Activated gamma-delta T cell treated with anti-CD3 and anti-CD28 coated beads, Interleukin-2, amount 50 U/mL, for 16 hours (primary cell): ENCODE data around the gene RALB.
"Not testable (repeated sequence)": the region's sequence is repeated elsewhere in the genome, so short reads cannot be mapped to it uniquely, and the experiment has no call there.

ENCODE experiments used
- DNase-seq: peaks from one replicate; pipeline ENCODE4 v3.0.0-alpha.2; 2020; ENCODE audit warnings: low read depth

The RALB gene

GRCh38 chr2:120315367-120316033, 62.8 kb downstream of the RALB start:
- no peak for DNase-seq

DNA sequence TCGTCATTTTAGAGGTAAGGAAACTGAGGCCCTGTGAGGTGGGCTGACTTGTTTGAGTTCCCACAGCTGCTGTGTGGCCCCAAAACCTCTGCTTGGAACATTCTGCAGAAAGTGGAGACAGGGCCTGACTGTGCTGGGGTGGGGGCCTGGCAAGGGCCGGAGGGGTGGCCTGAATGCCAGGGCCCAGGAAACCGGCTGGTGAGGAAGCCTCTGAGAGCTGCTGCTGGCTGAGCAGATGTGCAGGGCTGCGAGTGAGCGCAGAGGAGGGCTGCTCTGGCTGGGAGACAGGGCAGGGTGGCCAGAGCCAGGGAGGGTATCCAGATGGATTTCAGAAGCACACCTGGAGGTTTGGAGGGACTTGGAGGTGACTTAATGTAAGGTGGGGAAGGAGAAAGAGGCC, 63.4 kb downstream of the RALB start:
- DNase-seq = no peak

- no peak for DNase-seq
Measured at GRCh38 chr2:120316528-120317179, 64.0 kb downstream of the RALB start.

- no peak for DNase-seq
Measured at GRCh38 chr2:120317180-120317533, 64.5 kb downstream of the RALB start.

GRCh38 chr2:120317916-120318315, 65.3 kb downstream of the RALB start:
- DNase-seq = no peak

GRCh38 chr2:120318626-120319025, 66.0 kb downstream of the RALB start:
- no peak for DNase-seq

GRCh38 chr2:120319123-120319522, 66.5 kb downstream of the RALB start:
- DNase-seq = no peak

DNA sequence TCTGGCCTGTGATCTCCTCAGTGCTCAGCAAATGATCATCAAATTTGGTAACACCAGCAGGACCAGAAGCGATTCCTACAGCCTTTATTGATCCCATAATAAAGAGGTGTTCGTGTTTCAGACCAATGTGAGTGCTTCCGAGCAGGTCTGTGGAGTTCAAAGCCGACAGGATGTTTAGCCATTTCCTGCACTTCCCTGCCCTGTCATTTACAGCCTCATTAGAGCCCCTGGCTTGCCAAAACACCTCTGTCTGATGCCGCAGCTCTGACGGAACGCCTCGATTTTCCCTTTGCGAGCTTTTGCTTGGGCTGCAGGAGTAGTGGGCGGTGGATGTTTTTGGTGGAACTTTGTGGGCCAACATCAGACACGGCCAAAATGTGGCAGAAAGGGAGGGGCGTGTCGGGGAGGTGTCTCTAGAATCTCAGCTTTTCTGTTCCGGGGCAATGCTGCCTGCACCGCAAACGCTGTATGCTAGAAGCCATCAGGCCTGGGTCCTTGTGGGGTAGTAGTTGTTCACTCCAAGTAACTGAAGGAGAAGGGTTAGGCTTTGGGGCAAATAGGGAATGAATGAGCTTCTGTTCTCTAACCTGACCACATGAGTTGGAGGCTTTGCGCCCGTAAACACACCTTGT, 67.2 kb downstream of the RALB start:
- DNase-seq = no peak

DNA sequence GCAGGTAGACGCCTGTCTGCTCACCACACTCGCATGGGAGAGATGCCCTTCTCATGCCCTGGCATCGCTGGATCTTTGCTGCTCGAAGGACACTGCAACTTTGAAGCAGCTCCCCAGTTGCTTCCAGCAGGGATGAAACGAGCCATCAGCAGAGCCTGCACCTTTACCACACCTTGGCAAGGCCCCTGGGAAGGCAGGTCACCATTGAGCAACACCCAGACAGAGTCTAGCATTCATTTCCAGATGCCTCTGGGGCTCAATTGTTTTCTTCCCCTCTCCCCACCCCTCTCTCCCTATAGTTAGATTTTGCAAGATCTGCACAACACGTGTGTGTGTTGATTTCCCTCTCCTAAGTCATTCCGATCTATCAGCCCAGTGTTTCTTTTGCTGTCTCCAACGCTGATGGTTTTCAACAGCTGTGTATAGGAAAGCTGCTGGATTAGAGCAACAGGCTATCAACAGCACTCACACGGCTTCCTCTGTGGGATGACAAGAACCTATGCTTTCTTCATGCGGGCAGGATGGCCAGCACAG, 67.7 kb downstream of the RALB start:
- no peak for DNase-seq

GRCh38 chr2:120320887-120321556, 68.4 kb downstream of the RALB start:
- not testable (repeated sequence) for DNase-seq

- DNase-seq = no peak
Measured at GRCh38 chr2:120321721-120322284, 69.2 kb downstream of the RALB start.

- no peak for DNase-seq
Measured at GRCh38 chr2:120322329-120322728, 69.7 kb downstream of the RALB start.

- DNase-seq = no peak
Measured at GRCh38 chr2:120323214-120323613, 70.6 kb downstream of the RALB start.

- DNase-seq = no peak
Measured at GRCh38 chr2:120323807-120324399, 71.3 kb downstream of the RALB start.

DNA sequence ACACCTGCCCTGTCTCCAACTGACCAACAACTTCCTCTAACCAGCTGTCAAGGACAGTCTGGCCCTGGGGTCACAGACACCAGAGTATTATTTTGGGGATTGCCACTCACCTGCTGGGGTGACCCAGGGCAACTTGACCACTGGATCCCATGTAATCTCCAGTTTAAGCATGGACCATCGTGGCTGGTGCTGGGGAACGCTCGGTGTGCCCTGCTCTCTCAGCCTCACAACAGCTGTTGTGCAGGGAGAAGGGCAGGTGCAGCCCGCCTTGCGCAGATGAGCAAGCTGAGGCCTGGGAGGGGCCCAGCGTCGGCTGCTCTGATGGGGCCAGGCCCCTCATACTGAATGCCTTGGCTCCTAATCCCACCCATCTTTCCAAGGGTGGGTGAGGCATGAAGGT, 72.3 kb downstream of the RALB start:
- DNase-seq = no peak

- DNase-seq = no peak
Measured at GRCh38 chr2:120326066-120326465, 73.4 kb downstream of the RALB start.

GRCh38 chr2:120330946-120331822, 78.5 kb downstream of the RALB start:
- DNase-seq = no peak

DNA sequence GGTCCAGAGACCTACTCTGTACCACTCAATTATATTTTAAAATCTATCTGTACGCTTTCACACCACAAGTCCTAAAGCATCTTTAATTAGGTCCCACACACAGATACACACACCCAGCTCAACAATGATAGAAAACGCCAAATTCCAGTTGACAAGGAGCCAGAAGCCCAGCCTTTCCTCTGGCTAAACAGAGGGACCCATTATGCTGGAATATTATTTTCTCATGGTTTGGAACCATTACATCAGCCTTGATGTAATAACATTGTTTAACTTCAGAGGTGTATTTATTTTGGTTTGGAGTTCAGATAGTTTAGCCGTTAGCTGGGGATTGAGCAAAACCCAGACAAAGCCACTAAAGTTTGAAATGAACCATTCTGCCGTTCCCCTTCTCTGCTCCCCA, 79.3 kb downstream of the RALB start:
- no peak for DNase-seq

GRCh38 chr2:120332384-120332783, 79.7 kb downstream of the RALB start:
- no peak for DNase-seq

- DNase-seq = no peak
Measured at GRCh38 chr2:120334068-120334467, 81.4 kb downstream of the RALB start.

GRCh38 chr2:120336749-120337148, 84.1 kb downstream of the RALB start:
- no peak for DNase-seq
